Nucleus accumbens (tissue), 56 donors: ENCODE results near the gene PKP3.
A peak's percentile ranks its signal among the peaks of the same experiment; 100 is the strongest.
"Not testable (repeated sequence)": the region's sequence is repeated elsewhere in the genome, so short reads cannot be mapped to it uniquely, and the experiment has no call there.

Experiments
- DNase-seq, 56 donors: peaks; one replicate each; lab custom pipeline; 2025; lab: John Stamatoyannopoulos, UW

PKP3 gene

GRCh38 chr11:362642-363442 lies 31.2 kb upstream of the PKP3 start:
- no peak for DNase-seq

- DNase-seq: not testable (repeated sequence)
Measured at GRCh38 chr11:363443-363805, 30.6 kb upstream of the PKP3 start.

- DNase-seq: no peak
Measured at GRCh38 chr11:363948-364761, 29.9 kb upstream of the PKP3 start.

- no peak for DNase-seq
Measured at GRCh38 chr11:364991-365725, 28.9 kb upstream of the PKP3 start.

- DNase-seq: no peak
Measured at GRCh38 chr11:365831-366230, 28.2 kb upstream of the PKP3 start.

GRCh38 chr11:367956-368413 lies 26.0 kb upstream of the PKP3 start:
- no peak for DNase-seq

- peak in 2 of 56 donors; percentile 12 to 26 for DNase-seq
Measured at GRCh38 chr11:368414-369335, 25.3 kb upstream of the PKP3 start.

- peak in 43 of 56 donors; percentile 19 to 88 (median 47) for DNase-seq
Measured at GRCh38 chr11:369336-370018, 24.5 kb upstream of the PKP3 start, which contains the start of gene B4GALNT4. Gene B4GALNT4 (plus strand): TSS chr11:369499. CDS start chr11:369804, 305 bp downstream.

GRCh38 chr11:370070-370941 lies 23.7 kb upstream of the PKP3 start:
- peak in 3 of 56 donors; percentile 27 to 50 (median 30) for DNase-seq

- no peak for DNase-seq
Measured at GRCh38 chr11:371051-371450, 23.0 kb upstream of the PKP3 start.

GRCh38 chr11:371716-372590 lies 22.1 kb upstream of the PKP3 start:
- DNase-seq: no peak

- DNase-seq: no peak
Measured at GRCh38 chr11:372809-373715, 20.9 kb upstream of the PKP3 start.

GRCh38 chr11:373716-374551 lies 20.1 kb upstream of the PKP3 start:
- peak in 36 of 56 donors; percentile 16 to 73 (median 41) for DNase-seq

GRCh38 chr11:375065-376025 lies 18.7 kb upstream of the PKP3 start:
- no peak for DNase-seq
